ENCODE measurements around the gene NOTCH2.

NOTCH2 gene

GRCh38 chr1:119870917-119871596 is 198.4 kb downstream of the NOTCH2 start:
- DNase-seq: no peak

- no peak for DNase-seq
Observed at GRCh38 chr1:119869995-119870394, 199.5 kb downstream of the NOTCH2 start.

- DNase-seq: no peak
Observed at GRCh38 chr1:119868176-119868575, 201.3 kb downstream of the NOTCH2 start.

GRCh38 chr1:119866451-119866850 is 203.0 kb downstream of the NOTCH2 start:
- no peak for DNase-seq

GRCh38 chr1:119865627-119866026 is 203.8 kb downstream of the NOTCH2 start:
- no peak for DNase-seq

GRCh38 chr1:119862276-119862675 is 207.2 kb downstream of the NOTCH2 start:
- no peak for DNase-seq

All from SIG-M5 (cell line).